Ishikawa (cell line): Measurements from ENCODE around the gene DUSP23.

Experiments
- CEBPB ChIP-seq: IDR thresholded peaks from 2 replicates; pipeline ENCODE4 v1.6.1; 2012
- CREB1 ChIP-seq: IDR thresholded peaks from 2 replicates; pipeline ENCODE4 v1.6.1; 2012; ENCODE audit warnings: low read depth
- EP300 ChIP-seq: IDR thresholded peaks from 2 replicates; pipeline ENCODE4 v1.6.1; 2012; ENCODE audit warnings: borderline replicate concordance
- FOXM1 ChIP-seq: IDR thresholded peaks from 2 replicates; pipeline ENCODE4 v1.6.1; 2012; ENCODE audit warnings: low read depth, borderline replicate concordance
- MAX ChIP-seq: IDR thresholded peaks from 2 replicates; pipeline ENCODE4 v1.6.1; 2012
- RAD21 ChIP-seq: IDR thresholded peaks from 2 replicates; pipeline ENCODE4 v1.6.1; 2012; ENCODE audit warnings: low read depth
- REST ChIP-seq: IDR thresholded peaks from 2 replicates; pipeline ENCODE4 v1.6.1; 2012; ENCODE audit warnings: low read depth, mild to moderate bottlenecking
- TAF1 ChIP-seq: IDR thresholded peaks from 2 replicates; pipeline ENCODE4 v1.6.1; 2012; ENCODE audit warnings: low read depth, mild to moderate bottlenecking
- YY1 ChIP-seq: IDR thresholded peaks from 2 replicates; pipeline ENCODE4 v1.6.1; 2012; ENCODE audit warnings: low read depth

GRCh38 chr1:159791461-159791860 is 10.7 kb downstream of the DUSP23 start:
- TF ChIP-seq MAX (no peak), EP300 (no peak), FOXM1 (no peak), CREB1 (no peak), RAD21 (no peak), REST (no peak), YY1 (no peak), CEBPB (no peak), TAF1 (no peak)
